Panc1 (cell line): ENCODE measurements around the gene NDUFS8. TPM values are rescaled to one million over a fixed set of nuclear protein-coding genes. Genes with fewer than 3 reads are reported as not detected.

Source experiments
- ATAC-seq: fragments of 200-7000 bp; cut with Tn5 transposase; 2 replicates; pipeline ENCODE4 v1.9.1; 2020; ENCODE audit warnings: mild to moderate bottlenecking, moderate library complexity
- BruUV-seq: library from RNA; stranded (reverse); fragments of 400-500 nt; replicated peaks from 2 replicates; lab custom pipeline; 2021; lab: Mats Ljungman, UMichigan
- CTCF ChIA-PET: fragments of 300-600 bp; sonication (Branson Sonifier 250); formaldehyde crosslinking; loops from one replicate; lab custom pipeline; 2022; ENCODE audit warnings: antibody characterized with exemption; lab: Charles Lee
- POLR2A ChIA-PET: fragments of 300-600 bp; sonication (Branson Sonifier 250); formaldehyde crosslinking; loops from one replicate; lab custom pipeline; 2022; ENCODE audit warnings: antibody characterized with exemption; lab: Charles Lee
- DNase-seq: peaks from one replicate; pipeline ENCODE4 v3.0.0-alpha.2; 2010; ENCODE audit warnings: low read depth, low spot score
- H3K27ac ChIP-seq: 2 replicates; pipeline ENCODE4 v1.5.1; 2011; ENCODE audit warnings: mild to moderate bottlenecking, low read length, inconsistent platforms
- H3K27me3 ChIP-seq: fragments of 200-500 bp; sonication (Bioruptor generic); 2 replicates; pipeline ENCODE4 v1.6.0; 2014; ENCODE audit warnings: low read length, inconsistent platforms; ENCODE audit not compliant: control insufficient read depth, insufficient read depth
- H3K36me3 ChIP-seq: fragments of 200-500 bp; sonication (Bioruptor generic); 2 replicates; pipeline ENCODE4 v1.5.1; 2014; ENCODE audit warnings: inconsistent platforms, mild to moderate bottlenecking, low read length, moderate library complexity; ENCODE audit not compliant: control insufficient read depth, insufficient read depth
- H3K4me1 ChIP-seq: 2 replicates; pipeline ENCODE4 v1.5.1; 2011; ENCODE audit warnings: inconsistent platforms, mild to moderate bottlenecking, low read length, moderate library complexity; ENCODE audit not compliant: control insufficient read depth, insufficient read depth
- H3K4me3 ChIP-seq, 2 experiments: 2 replicates each; pipeline ENCODE4 v1.5.1; 2011 to 2012; ENCODE audit warnings: low read depth in 2 of 2, low read length in 2 of 2, mild to moderate bottlenecking in 2 of 2, inconsistent platforms in 1 of 2, moderate library complexity in 1 of 2
- H3K9me3 ChIP-seq: fragments of 200-500 bp; sonication (Bioruptor generic); 2 replicates; pipeline ENCODE4 v1.5.1; 2014; ENCODE audit warnings: low read depth, mild to moderate bottlenecking, inconsistent platforms, low read length, moderate library complexity; ENCODE audit not compliant: control insufficient read depth, insufficient read depth
- POLR2AphosphoS5 ChIP-seq: IDR thresholded peaks from 2 replicates; pipeline ENCODE4 v1.6.1; 2012; ENCODE audit warnings: mild to moderate bottlenecking, low read depth, low read length, moderate library complexity
- SIN3A ChIP-seq: IDR thresholded peaks from 2 replicates; pipeline ENCODE4 v1.6.1; 2012; ENCODE audit warnings: low read depth, mild to moderate bottlenecking, low read length, moderate library complexity, borderline replicate concordance; ENCODE audit not compliant: insufficient read depth
- TCF7L2 ChIP-seq: IDR thresholded peaks from 2 replicates; pipeline ENCODE4 v1.6.1; 2011; ENCODE audit warnings: mild to moderate bottlenecking, low read depth, low read length, inconsistent platforms
- in situ Hi-C: cut with HindIII; loops from 2 replicates; pipeline ENCODE4 v1.10.0; 2016; ENCODE audit warnings: low sequenced_read_pairs, low pct_unique_long_range_greater_than_20kb
- intact Hi-C: fragments of 100-400 bp; cut with micrococcal nuclease; formaldehyde crosslinking; loops from one replicate; pipeline ENCODE4 v1.10.0; 2022; ENCODE audit not compliant: unreplicated experiment
- total RNA-seq: library from RNA; stranded (reverse); gene quantifications from one replicate; pipeline ENCODE4 v1.2.1, GENCODE V29; 2021; ENCODE audit not compliant: unreplicated experiment
- TF ChIP-seq, protein P1 (sequence below): fragments of 450-650 bp; IDR thresholded peaks from 2 replicates; pipeline ENCODE4 v1.5.1; 2017; ENCODE audit warnings: mild to moderate bottlenecking
- TF ChIP-seq, protein P2 (sequence below), 2 experiments: IDR thresholded peaks; 2 replicates each; pipeline ENCODE4 v1.6.1; 2011 to 2012; ENCODE audit warnings: low read depth in 2 of 2, control low read depth in 1 of 2, low read length in 1 of 2, mild to moderate bottlenecking in 1 of 2, moderate library complexity in 1 of 2; ENCODE audit not compliant: insufficient read depth in 1 of 2

The NDUFS8 gene
- total RNA-seq, 1 experiment from 2014 or later: 289 TPM

GRCh38 chr11:68043029-68043348, 12.5 kb downstream of the NDUFS8 start:
- TF ChIP-seq, protein P1, sequence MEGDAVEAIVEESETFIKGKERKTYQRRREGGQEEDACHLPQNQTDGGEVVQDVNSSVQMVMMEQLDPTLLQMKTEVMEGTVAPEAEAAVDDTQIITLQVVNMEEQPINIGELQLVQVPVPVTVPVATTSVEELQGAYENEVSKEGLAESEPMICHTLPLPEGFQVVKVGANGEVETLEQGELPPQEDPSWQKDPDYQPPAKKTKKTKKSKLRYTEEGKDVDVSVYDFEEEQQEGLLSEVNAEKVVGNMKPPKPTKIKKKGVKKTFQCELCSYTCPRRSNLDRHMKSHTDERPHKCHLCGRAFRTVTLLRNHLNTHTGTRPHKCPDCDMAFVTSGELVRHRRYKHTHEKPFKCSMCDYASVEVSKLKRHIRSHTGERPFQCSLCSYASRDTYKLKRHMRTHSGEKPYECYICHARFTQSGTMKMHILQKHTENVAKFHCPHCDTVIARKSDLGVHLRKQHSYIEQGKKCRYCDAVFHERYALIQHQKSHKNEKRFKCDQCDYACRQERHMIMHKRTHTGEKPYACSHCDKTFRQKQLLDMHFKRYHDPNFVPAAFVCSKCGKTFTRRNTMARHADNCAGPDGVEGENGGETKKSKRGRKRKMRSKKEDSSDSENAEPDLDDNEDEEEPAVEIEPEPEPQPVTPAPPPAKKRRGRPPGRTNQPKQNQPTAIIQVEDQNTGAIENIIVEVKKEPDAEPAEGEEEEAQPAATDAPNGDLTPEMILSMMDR: no peak
- TF ChIP-seq TCF7L2 (no peak), POLR2AphosphoS5 (no peak), SIN3A (no peak)
- TF ChIP-seq, protein P2, sequence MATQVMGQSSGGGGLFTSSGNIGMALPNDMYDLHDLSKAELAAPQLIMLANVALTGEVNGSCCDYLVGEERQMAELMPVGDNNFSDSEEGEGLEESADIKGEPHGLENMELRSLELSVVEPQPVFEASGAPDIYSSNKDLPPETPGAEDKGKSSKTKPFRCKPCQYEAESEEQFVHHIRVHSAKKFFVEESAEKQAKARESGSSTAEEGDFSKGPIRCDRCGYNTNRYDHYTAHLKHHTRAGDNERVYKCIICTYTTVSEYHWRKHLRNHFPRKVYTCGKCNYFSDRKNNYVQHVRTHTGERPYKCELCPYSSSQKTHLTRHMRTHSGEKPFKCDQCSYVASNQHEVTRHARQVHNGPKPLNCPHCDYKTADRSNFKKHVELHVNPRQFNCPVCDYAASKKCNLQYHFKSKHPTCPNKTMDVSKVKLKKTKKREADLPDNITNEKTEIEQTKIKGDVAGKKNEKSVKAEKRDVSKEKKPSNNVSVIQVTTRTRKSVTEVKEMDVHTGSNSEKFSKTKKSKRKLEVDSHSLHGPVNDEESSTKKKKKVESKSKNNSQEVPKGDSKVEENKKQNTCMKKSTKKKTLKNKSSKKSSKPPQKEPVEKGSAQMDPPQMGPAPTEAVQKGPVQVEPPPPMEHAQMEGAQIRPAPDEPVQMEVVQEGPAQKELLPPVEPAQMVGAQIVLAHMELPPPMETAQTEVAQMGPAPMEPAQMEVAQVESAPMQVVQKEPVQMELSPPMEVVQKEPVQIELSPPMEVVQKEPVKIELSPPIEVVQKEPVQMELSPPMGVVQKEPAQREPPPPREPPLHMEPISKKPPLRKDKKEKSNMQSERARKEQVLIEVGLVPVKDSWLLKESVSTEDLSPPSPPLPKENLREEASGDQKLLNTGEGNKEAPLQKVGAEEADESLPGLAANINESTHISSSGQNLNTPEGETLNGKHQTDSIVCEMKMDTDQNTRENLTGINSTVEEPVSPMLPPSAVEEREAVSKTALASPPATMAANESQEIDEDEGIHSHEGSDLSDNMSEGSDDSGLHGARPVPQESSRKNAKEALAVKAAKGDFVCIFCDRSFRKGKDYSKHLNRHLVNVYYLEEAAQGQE (IDR thresholded peaks at IDR 0.05; ENCODE audit: insufficient read depth in 1 of 2, low read depth in 2 of 2, low read length in 1 of 2): no peak
- DNase-seq (no peak), ATAC-seq (no peak)
- CTCF ChIA-PET: interaction anchor here (0.6 kb wide), 1 partner anchor 22 kb away, joined by 3 read pairs; no protein-coding TSS in a partner anchor
- Histone ChIP-seq H3K27ac (no peak overlapping the region), H3K4me3 (no peak overlapping the region), H3K4me1 (peaks cover 28% of the 10 kb centered on the region), H3K9me3 (no peaks in the 10 kb centered on the region), H3K27me3 (no peaks in the 10 kb centered on the region), H3K36me3 (peaks cover 2% of the 10 kb centered on the region; the same call in 1 of the 2 replicates)
- intact Hi-C loops: no loop called here
- POLR2A ChIA-PET: no interaction called here
- no TSS peak for BruUV-seq
- in situ Hi-C loops: no loop called here

- POLR2A ChIA-PET: interaction anchor here (0.5 kb wide), 1 partner anchor 67 kb away, joined by 3 read pairs; no protein-coding TSS in a partner anchor
- BruUV-seq: no TSS peak
- no peaks in the 10 kb centered on the region for H3K9me3 ChIP-seq
- H3K27ac ChIP-seq: no peak overlapping the region
- DNase-seq (no peak), ATAC-seq (no peak)
- intact Hi-C loops (no loop called here), in situ Hi-C loops (no loop called here)
- H3K4me1 ChIP-seq: peaks cover 23% of the 10 kb centered on the region
- TF ChIP-seq, protein P2 (IDR thresholded peaks at IDR 0.05; ENCODE audit: insufficient read depth in 1 of 2, low read depth in 2 of 2, low read length in 1 of 2): no peak
- TF ChIP-seq, protein P1: no peak
- H3K27me3 ChIP-seq: no peaks in the 10 kb centered on the region
- CTCF ChIA-PET: interaction anchor here (0.7 kb wide), 1 partner anchor 272 kb away, joined by 3 read pairs; no protein-coding TSS in a partner anchor
- no peak overlapping the region for H3K4me3 ChIP-seq
- peaks cover 2% of the 10 kb centered on the region; the same call in 1 of the 2 replicates for H3K36me3 ChIP-seq
Observed at GRCh38 chr11:68043349-68044144, 13.1 kb downstream of the NDUFS8 start.
